CMK (cell line): Measurements from ENCODE around the gene PIK3CA.
"Not testable (repeated sequence)": the region's sequence is repeated elsewhere in the genome, so short reads cannot be mapped to it uniquely, and the experiment has no call there.

ENCODE experiments used
- DNase-seq: peaks from one replicate; pipeline ENCODE4 v3.0.0-alpha.2; 2010; ENCODE audit warnings: low read depth

The PIK3CA gene

DNA sequence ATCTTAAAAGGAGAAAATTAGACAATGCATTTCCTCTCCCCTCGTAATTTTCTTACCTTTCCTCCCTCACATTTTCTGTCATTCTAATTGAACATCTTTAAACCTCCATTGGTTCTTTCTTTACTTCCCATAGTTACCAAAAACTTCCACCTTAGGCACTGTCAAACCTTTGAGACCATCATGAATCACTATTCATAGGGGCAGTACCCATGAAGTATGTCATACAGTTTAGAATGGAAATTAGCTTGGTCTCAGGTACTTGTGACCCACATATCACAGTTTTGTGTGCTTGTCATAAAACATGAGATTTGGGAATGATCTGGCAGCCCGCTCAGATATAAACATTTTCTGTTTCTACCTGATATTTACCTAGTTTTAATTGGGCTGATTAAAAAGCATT lies 52.6 kb downstream of the PIK3CA start:
- no peak for DNase-seq

DNA sequence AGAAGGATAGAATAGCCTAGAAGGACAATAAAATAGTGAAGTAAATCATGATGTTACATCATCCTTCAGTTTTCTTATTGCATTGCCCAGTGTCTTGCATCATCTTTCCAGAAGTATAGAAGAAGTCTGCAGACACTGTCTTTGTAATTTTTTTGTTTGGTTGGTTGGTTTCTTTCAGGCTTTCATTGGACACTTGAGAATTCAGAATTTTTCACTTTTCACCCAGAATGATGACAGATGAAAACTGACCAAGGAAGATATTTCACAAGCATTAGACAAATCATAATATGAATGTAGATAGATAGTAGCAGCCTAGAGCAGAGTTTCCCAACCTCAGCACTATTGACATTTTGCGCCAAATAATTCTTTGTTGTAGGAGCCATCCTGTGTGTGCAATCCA lies 67.4 kb downstream of the PIK3CA start:
- DNase-seq = not testable (repeated sequence)

DNA sequence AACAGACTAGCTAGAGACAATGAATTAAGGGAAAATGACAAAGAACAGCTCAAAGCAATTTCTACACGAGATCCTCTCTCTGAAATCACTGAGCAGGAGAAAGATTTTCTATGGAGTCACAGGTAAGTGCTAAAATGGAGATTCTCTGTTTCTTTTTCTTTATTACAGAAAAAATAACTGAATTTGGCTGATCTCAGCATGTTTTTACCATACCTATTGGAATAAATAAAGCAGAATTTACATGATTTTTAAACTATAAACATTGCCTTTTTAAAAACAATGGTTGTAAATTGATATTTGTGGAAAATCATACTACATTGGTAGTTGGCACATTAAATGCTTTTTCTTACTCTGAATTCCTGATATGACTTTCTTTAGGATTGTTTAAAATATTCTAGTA lies 70.1 kb downstream of the PIK3CA start:
- DNase-seq = not testable (repeated sequence)

DNA sequence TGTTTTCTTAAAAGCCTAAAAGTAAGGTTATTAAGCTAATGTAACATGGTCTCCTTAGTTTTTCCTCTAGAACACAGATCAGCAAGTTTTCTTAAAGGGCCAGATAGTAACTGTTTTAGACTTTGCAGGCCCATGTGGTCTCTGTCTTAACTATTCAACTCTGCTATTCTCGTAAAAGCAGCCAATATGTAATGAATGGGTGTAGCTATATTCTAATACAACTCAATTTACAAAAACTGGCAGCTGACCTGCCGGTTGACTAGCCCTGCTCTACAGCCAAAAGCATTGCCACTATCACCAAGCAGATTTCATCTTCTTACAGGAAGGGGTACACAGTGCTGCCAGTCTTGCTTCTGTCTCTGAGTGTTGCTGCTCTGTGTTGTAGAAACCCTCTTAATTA lies 75.4 kb downstream of the PIK3CA start:
- no peak for DNase-seq

DNA sequence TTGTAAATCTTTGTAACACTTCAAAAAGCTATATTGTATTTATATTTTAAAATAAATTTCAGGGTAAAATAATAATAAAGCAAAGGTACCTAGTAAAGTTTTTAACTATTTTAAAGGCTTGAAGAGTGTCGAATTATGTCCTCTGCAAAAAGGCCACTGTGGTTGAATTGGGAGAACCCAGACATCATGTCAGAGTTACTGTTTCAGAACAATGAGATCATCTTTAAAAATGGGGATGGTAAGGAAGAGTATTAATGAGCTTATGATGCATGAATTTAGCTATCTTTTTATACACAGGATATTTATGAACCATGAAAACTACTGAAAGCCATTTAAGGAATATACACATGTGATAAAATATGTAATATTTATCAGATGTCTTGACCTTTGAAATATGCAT lies 76.4 kb downstream of the PIK3CA start:
- DNase-seq = no peak

DNA sequence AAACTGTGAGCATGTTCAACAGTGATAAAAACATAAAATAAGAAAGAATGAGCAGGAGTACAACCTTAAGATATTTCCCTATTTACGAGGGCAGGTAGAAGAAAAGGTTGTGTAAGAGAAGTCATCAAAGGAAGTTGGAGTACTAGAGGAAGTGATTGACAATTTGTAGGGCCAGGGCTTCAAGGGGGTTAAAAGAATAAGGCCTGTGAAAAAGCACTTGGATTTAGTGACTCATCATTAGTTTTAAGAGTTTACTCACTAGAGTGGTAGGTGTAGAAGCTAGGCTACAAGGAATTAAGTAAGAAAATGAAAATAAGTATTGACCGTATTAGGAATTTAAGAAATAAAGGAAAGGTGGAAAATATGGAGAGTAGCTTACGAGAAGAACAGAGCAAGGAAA lies 79.2 kb downstream of the PIK3CA start:
- no peak for DNase-seq

DNA sequence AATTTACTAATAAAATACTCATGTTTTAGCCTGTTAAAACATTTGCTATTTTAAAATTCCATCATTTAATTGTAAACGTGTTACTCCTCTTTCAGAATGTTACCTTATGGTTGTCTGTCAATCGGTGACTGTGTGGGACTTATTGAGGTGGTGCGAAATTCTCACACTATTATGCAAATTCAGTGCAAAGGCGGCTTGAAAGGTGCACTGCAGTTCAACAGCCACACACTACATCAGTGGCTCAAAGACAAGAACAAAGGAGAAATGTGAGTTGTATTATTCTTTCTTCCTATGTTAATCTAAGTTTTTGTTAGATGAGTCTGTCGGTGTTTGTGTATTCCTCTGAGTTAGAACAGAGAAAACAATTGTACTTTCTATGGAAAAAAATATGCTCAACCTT lies 81.0 kb downstream of the PIK3CA start:
- no peak for DNase-seq

DNA sequence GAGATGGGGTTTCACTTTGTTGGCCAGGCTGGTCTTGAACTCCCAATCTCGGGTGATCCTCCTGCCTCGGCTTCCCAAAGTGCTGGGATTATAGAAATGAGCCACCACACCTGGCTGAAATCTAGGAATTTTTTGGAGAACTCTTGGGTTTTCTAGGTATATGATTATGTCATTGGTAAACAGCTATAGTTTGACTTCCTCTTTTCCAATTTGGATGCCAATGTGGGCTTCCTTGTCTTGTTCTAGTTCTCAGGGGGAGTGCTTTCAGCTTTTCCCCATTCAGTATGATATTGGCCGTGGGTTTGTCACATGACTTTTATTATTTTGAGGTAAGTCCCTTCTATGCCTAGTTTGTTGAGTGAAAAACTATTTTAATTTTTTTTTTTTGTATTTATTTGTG lies 84.9 kb downstream of the PIK3CA start:
- DNase-seq = no peak

DNA sequence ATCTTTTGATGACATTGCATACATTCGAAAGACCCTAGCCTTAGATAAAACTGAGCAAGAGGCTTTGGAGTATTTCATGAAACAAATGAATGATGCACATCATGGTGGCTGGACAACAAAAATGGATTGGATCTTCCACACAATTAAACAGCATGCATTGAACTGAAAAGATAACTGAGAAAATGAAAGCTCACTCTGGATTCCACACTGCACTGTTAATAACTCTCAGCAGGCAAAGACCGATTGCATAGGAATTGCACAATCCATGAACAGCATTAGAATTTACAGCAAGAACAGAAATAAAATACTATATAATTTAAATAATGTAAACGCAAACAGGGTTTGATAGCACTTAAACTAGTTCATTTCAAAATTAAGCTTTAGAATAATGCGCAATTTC lies 86.0 kb downstream of the PIK3CA start:
- DNase-seq = no peak

DNA sequence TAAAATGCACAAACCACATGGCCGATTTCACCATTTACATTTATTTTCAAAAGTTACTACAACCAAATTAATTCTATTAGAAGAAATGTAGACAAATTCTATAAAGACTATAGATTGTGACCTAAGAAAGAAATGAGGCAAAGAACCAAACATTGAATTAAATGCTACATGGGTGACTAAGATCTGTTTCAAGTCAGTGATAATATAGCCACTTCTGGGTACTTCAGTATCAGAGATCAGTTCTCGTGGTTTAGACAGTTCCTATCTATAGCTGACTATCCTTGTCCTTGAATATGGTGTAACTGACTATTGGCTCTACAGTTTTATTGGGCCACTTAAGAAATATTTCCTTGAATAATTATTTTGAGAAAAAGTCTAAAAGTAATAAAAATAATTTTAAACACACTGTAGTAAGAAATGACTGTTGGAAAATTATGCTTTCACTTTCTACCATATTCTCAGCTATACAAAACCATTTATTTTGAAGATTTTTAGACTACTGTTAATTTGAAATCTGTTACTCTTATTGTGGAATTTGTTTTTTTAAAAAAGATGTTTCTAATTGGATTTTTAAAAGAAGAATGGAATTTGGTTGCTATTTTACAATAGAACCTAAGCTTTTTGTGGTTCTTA lies 88.6 kb downstream of the PIK3CA start:
- DNase-seq = no peak

DNA sequence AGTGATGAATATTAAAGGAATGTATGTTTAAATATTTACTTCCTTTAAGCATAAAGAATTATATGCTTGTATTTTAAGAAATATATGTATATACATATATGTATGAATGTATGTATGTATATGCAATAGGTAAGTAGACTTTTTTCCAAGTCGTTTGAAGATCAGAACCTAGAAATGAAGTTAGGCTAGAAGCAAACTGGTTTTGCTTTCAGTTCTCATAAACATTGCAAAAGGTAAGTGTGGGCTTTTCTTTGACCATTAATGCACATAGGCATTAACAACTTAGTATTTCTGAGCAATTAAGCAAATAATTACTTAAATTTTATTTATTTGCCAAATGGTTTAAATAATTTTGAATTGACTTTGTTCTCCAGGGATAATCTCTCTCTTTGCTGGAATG lies 92.1 kb downstream of the PIK3CA start:
- DNase-seq = not testable (repeated sequence)

DNA sequence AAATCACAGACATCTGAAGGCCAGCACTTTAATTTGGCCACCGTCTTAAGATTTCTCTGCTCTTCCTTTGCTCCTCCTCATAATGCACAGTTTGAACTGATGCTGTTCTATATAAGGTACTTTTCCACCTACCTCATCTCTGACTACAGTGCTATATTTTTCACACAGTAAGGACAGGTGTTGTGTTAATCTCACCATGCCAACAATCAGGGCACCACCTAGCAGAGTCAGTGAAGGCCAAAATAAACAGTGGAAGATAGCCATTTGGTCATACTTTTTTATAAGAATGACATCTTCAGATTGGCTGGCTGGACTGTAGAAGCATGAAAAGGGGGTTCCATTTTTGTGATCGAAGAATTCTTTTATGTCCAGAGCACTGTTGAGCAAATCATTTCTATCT lies 94.7 kb downstream of the PIK3CA start:
- not testable (repeated sequence) for DNase-seq

DNA sequence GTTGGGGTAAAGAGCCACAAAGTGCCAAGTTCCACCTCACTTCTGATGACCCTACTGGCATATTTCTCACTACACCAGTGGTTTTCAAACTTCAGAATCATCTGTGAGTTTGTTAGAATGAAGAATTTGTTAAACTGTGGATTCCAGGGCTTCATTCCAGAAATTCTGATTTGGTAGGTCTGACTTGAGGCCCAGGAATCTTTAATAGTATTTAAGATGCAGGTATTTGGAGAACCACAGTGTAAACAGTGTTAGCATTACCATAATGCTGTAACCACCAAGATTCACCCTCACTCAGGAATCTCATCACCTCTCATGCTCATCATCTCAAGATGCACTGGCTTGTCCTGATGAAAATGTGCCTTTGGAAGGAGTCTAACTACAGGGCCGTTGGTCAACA lies 96.7 kb downstream of the PIK3CA start:
- DNase-seq = no peak

DNA sequence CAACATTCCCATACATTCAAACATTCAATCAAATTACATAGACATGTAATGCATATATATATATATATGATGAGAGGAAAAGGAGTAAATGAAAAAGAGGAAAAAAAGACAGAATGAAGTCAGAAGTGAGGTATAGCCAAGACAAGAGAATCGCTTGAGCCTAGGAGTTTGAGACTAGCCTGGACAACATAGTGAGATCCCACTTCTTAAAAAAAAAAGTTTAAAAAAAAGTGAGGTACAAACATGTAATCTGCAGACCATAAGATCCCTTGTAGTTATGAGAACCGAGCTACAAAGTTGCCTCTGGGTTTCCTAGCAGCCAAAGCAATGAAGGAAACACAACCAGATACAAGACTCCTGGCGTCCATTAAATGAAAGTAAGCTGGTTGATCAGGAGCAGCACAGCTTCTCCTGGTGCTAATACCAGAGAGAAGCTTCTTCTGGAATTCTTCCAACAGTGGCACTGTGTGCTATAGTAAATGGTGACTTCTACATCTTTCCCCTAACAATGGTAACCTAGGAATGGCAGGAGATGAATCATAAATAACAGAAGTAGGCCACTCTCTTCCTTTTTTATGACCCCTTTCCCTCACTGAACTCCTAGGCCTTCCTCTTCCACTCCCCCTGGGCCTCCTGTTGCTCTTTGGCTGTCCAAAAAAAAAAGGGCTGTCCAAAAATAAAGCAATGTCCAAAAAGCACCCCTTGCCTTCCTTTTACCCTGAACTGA lies 99.3 kb downstream of the PIK3CA start:
- DNase-seq = no peak

DNA sequence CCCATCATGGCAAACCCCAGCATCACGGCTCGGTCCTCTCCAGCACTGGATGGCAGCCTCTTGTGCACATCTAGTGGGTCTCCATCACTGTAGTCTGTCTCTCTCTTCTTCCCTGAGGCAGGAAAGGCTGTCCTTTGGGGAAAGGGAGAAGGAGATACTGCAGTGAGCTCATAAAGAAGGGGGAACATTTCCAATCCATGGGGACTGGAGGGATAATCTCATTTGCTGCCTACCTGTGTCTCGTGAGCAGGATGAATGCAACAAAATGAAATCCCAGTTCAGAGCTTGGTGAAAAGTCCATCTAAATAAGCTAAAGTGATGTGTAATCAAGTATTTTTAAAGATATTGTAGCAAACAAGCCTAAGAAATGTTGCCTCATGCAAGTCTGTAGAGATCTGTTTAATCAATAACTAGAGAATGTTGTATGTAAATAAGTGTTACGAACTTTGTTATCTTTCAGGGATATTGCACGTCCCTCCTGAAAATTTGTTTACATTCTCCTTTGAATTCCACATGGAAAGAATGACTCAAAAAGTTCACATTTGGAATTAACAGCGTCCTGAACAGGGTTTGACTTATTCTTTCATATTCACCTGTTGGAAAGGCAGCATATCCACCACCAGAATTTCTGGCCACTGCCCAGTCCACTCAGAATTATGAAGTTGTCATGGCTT lies 102.8 kb downstream of the PIK3CA start, which contains the start of gene KCNMB3:
Gene KCNMB3, minus strand, starts transcription at position 312 of the 674 bp plus-strand sequence. Its CDS starts 124 bp downstream, at position 188.
- DNase-seq = no peak

DNA sequence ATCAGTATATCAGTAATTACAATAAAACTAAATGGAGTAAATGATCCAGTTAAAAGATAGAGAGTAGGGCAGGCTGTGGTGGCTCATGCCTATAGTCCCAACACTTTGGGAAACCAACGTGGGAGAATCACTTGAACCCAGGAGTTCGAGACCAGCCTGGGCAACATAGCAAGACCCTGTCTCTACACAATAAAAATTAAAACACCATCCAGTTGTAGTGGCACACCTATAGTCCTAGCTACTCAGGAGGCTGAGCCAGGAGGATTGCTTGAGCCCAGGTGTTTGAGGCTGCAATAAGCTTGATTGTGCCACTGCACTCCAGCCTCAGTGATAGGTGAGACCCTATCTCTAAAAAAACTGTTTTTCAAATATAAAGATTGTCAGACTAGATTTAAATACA lies 108.7 kb downstream of the PIK3CA start:
- DNase-seq = no peak

DNA sequence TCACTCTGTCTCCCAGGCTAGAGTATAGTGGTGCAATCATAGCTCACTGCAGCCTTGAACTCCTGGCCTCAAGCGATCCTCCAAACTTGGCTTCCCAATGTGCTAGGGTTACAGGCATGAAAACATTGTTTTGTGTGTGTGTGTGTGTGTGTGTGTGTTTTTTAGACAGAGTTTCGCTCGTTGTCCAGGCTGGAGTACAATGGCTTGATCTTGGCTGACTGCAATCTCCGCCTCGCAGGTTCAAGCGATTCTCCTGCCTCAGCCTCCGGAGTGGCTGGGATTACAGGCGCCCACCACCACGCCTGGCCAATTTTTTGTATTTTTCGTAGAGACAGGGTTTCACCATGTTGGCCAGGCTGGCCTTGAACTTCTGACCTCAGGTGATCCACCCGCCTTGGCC lies 109.6 kb downstream of the PIK3CA start:
- not testable (repeated sequence) for DNase-seq

DNA sequence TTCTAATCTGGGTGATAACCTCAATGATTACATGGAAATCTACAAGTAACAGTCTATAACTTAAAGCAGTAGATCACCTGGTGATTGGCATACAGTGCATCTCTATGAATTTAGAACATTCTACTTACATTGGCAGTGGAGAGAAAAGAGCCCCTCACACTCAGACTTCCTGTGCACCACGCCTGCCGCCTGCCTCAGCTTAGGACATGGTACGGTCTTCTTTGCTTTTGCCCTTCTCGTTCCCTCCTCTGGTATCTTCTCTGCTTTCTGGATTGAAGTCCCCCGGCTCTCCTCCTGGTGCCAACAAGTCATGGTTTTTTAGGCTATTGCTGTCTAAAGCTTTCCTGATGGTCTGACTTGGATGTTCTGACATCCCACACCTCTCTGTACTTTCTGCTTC lies 110.7 kb downstream of the PIK3CA start:
- DNase-seq = no peak

DNA sequence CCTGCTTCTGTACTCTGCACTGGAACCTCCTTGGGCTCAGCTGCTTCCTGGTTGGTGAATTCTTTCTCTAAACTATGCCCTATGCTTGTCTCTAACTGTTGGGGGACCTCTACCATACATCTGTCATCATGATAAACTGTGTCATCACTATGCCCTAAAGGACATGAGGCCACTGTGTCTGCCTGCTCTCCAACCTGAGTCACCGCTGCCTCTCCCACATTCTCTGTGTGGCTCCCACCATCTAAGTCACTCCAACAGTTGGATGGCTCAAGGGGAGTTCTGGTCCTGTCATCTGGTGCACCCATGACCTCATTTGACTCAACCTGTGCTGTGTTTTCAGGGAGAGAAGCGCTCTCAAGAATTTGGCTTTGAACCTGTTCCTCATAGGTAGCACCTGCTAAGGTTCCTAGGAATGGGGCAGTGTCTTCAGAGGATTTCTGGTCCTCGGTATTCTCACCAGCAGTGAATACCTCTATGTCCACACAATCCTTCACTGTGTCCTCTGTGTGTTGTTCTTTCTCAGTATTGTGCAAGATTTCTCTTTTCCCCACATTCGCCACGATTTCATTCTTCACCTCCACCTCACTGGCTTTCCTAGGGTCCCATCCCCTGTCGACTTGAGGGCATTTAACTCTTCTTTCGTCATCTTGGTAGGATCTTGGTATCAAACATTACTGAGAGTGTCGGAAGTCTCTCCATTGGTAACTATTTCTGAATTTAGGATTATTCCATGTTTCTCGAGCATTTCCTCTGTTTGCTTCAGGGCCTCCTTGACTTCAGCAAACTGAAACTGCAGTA lies 112.0 kb downstream of the PIK3CA start:
- not testable (repeated sequence) for DNase-seq

DNA sequence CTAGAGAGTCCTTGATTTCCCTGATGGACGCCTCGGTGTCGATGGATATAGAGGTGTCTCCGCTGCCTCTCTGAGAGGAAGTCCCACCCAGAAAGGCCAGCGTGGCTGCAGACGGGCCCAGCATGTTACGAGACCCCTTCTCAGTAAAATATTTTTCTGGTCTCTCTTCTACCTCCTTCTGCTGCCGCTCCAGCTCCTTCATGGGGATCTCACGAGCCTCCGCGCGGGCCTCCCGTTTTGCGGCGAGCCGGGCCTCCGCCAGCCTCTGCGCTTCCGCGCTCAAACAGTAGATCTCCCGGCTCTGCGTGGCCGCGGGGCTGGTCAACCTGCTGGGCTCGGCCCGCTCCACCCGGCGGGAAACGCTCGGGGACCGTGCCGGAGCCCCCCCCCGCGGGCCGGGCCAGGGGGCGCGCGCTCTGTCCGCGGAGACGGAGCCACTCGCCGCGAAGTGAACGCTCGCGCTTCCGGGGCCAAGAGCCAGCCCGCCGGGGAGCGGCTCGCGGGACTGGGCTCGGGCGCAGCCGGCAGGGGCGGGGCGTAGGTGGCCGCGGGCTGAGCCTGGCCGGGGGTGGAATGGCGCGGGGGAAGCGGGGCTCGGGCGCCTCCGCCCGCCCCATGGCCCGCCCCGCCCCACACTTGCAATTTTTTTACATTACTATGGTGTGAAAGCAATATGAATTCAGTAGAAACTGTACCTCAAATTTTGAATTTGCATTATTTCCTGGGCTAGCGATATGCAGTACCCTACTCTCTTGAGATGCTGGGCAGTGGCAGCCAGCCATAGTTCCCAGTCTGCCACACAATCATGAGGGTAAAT lies 113.0 kb downstream of the PIK3CA start:
- DNase-seq = no peak

DNA sequence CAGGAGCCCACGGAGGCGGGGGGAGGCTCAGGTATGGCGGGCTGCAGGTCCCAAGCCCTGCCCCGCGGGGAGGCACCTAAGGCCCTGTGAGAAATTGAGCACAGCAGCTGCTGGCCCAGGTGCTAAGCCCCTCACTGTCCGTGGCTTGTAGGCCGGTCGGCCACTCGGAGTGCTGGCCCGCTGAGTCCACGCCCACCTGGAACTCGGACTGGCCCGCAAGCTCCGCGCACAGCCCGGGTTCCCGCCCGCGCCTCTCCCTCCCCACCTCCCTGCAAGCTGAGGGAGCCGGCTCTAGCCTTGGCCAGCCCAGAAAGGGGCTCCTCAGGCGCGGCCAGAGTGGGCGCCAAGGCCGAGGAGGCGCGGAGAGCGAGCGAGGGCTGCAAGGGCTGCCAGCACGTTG lies 115.0 kb downstream of the PIK3CA start:
- no peak for DNase-seq

DNA sequence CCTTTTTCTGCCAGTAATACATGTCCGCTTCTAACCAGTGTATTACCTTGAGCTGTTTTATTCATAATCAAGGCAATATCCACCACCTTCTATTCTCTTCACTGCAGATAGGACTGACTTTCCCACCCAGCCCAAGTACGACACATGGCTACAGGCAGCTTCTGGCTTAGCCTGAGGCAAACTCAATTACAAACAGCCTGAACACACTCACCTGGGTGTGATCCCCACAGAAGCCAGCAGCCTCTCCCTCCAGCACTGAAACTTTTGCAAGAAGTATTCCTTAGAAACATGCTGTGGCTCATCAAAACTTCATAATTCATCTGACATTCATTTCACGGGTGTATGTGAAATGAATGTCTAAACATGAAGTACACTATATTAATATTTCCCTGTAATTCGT lies 116.3 kb downstream of the PIK3CA start:
- no peak for DNase-seq
